OCI-LY3 (cell line): ENCODE measurements around the gene NTRK2.

ENCODE experiments used
- EZH2phosphoT487 ChIP-seq: fragments of 200-600 bp; shearing (Covaris generic); IDR thresholded peaks from 2 replicates; pipeline ENCODE4 v1.6.1; 2018; ENCODE audit warnings: antibody characterized with exemption, mixed run types, low read depth
- TF ChIP-seq, protein P1 (sequence below): fragments of 200-600, 300-600 bp; sonication (generic); IDR thresholded peaks from 2 replicates; pipeline ENCODE4 v1.5.1; 2014; ENCODE audit warnings: antibody characterized with exemption, low read length, low read depth

DNA sequence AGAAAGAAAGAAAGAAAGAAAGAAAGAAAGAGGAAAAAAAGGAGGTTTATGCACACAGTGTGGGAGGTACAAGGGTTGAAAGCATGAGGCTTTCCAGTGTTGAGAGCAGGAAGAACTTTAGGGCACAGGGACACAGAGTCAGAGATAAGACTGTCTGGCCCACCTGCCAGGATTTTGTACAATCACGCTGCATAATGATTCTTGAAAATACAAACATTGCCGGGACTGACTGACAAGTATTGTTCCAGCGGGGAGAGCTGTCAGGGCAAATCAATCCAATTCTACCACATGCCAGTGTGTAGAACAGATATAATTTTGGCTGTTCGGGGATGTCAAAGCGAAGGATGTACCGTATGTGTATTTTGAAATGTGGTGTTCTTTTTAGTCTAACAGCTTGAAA, 254.7 kb downstream of the NTRK2 start:
- TF ChIP-seq, protein P1, sequence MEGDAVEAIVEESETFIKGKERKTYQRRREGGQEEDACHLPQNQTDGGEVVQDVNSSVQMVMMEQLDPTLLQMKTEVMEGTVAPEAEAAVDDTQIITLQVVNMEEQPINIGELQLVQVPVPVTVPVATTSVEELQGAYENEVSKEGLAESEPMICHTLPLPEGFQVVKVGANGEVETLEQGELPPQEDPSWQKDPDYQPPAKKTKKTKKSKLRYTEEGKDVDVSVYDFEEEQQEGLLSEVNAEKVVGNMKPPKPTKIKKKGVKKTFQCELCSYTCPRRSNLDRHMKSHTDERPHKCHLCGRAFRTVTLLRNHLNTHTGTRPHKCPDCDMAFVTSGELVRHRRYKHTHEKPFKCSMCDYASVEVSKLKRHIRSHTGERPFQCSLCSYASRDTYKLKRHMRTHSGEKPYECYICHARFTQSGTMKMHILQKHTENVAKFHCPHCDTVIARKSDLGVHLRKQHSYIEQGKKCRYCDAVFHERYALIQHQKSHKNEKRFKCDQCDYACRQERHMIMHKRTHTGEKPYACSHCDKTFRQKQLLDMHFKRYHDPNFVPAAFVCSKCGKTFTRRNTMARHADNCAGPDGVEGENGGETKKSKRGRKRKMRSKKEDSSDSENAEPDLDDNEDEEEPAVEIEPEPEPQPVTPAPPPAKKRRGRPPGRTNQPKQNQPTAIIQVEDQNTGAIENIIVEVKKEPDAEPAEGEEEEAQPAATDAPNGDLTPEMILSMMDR: no peak
- no peak for TF ChIP-seq EZH2phosphoT487
